GM23338 (cell line): ENCODE data around the gene FEZF2. TPM values are rescaled to one million over a fixed set of nuclear protein-coding genes. Genes with fewer than 3 reads are reported as not detected.

Experiments
- ATAC-seq: fragments of 200-7000 bp; cut with Tn5 transposase; 3 replicates; pipeline ENCODE4 v1.9.1; 2020
- DNase-seq: peaks from one replicate; pipeline ENCODE4 v3.0.0-alpha.2; 2015; ENCODE audit warnings: low spot score
- H2AFZ ChIP-seq: fragments of 200-600 bp; sonication (generic); 2 replicates; pipeline ENCODE4 v1.8.0; 2016; ENCODE audit warnings: antibody characterized with exemption, mild to moderate bottlenecking, moderate library complexity
- H3F3A ChIP-seq: fragments of 200-600 bp; sonication (generic); replicated peaks from 2 replicates; pipeline ENCODE4 v1.8.0; 2017; ENCODE audit warnings: antibody characterized with exemption, mixed run types, low read depth
- H3K27ac ChIP-seq: fragments of 200-600 bp; sonication (generic); 2 replicates; pipeline ENCODE4 v1.6.1; 2016; ENCODE audit warnings: low read depth
- H3K27me3 ChIP-seq: fragments of 200-600 bp; sonication (generic); 2 replicates; pipeline ENCODE4 v1.8.0; 2016; ENCODE audit warnings: mild to moderate bottlenecking, mixed run types, moderate library complexity; ENCODE audit not compliant: insufficient read depth
- H3K36me3 ChIP-seq: fragments of 200-600 bp; sonication (generic); 2 replicates; pipeline ENCODE4 v1.8.0; 2016; ENCODE audit warnings: mild to moderate bottlenecking; ENCODE audit not compliant: insufficient read depth
- H3K4me1 ChIP-seq: fragments of 200-600 bp; sonication (generic); 2 replicates; pipeline ENCODE4 v1.8.0; 2016; ENCODE audit warnings: mild to moderate bottlenecking, moderate library complexity; ENCODE audit not compliant: insufficient read depth
- H3K4me2 ChIP-seq: fragments of 200-600 bp; sonication (generic); 2 replicates; pipeline ENCODE4 v1.7.1; 2017; ENCODE audit warnings: mixed run types
- H3K4me3 ChIP-seq: fragments of 200-600 bp; sonication (generic); 2 replicates; pipeline ENCODE4 v1.6.1; 2016; ENCODE audit warnings: mixed run types
- H3K79me2 ChIP-seq: fragments of 200-600 bp; sonication (generic); replicated peaks from 2 replicates; pipeline ENCODE4 v1.8.0; 2017; ENCODE audit warnings: mild to moderate bottlenecking; ENCODE audit not compliant: insufficient read depth
- H3K9me2 ChIP-seq: fragments of 200-600 bp; sonication (generic); 2 replicates; pipeline ENCODE4 v1.8.0; 2017; ENCODE audit not compliant: insufficient read depth
- H4K20me1 ChIP-seq: fragments of 200-600 bp; sonication (generic); replicated peaks from 2 replicates; pipeline ENCODE4 v1.8.0; 2017; ENCODE audit warnings: mild to moderate bottlenecking; ENCODE audit not compliant: insufficient read depth
- H3K27ac Mint-ChIP-seq: 2 replicates; pipeline ENCODE4 v1.8.0; 2020; ENCODE audit warnings: inconsistent platforms, mild to moderate bottlenecking, moderate library complexity, mixed read lengths
- H3K27me3 Mint-ChIP-seq: 3 replicates; pipeline ENCODE4 v1.8.0; 2022; ENCODE audit warnings: low read depth, mild to moderate bottlenecking, moderate library complexity, mixed read lengths, inconsistent platforms; ENCODE audit not compliant: insufficient read depth, poor library complexity
- H3K36me3 Mint-ChIP-seq: 3 replicates; pipeline ENCODE4 v1.8.0; 2021; ENCODE audit warnings: low read depth, mild to moderate bottlenecking, inconsistent platforms, moderate library complexity, mixed read lengths
- H3K4me1 Mint-ChIP-seq: 3 replicates; pipeline ENCODE4 v1.8.0; 2020; ENCODE audit warnings: mild to moderate bottlenecking, inconsistent platforms, mixed read lengths
- H3K4me3 Mint-ChIP-seq: 3 replicates; pipeline ENCODE4 v1.8.0; 2021; ENCODE audit warnings: moderate library complexity, mild to moderate bottlenecking, inconsistent platforms, mixed read lengths
- H3K9me3 Mint-ChIP-seq: 3 replicates; pipeline ENCODE4 v1.8.0; 2020; ENCODE audit warnings: moderate library complexity, mild to moderate bottlenecking, inconsistent platforms, mixed read lengths
- EZH2 ChIP-seq: fragments of 200-600 bp; sonication (generic); IDR thresholded peaks from one replicate; pipeline ENCODE4 v1.8.0; 2017; ENCODE audit warnings: antibody characterized with exemption, mild to moderate bottlenecking, low read depth; ENCODE audit not compliant: unreplicated experiment
- EZH2phosphoT487 ChIP-seq: fragments of 200-600 bp; sonication (generic); IDR thresholded peaks from one replicate; pipeline ENCODE4 v1.8.1; 2018; ENCODE audit warnings: antibody characterized with exemption; ENCODE audit not compliant: unreplicated experiment
- JUNB ChIP-seq: IDR thresholded peaks from one replicate; pipeline ENCODE4 v1.6.1; 2016; ENCODE audit warnings: antibody characterized with exemption; ENCODE audit not compliant: unreplicated experiment
- NANOG ChIP-seq: IDR thresholded peaks from 2 replicates; pipeline ENCODE4 v1.6.1; 2016; ENCODE audit warnings: antibody characterized with exemption, borderline replicate concordance
- ZNF462 ChIP-seq: fragments of 250-450 bp; sonication (Bioruptor Pico); IDR thresholded peaks from 2 replicates; pipeline ENCODE4 v1.5.0; 2020; ENCODE audit warnings: mild to moderate bottlenecking, moderate library complexity
- polyA plus RNA-seq: library from polyadenylated mRNA; unstranded; fragments of >200 nt; fragmentation: Nextera tagmentation; extraction: Ambion mirVana; gene quantifications from 2 replicates; pipeline ENCODE4 v1.2.1, GENCODE V29; 2016
- total RNA-seq: library from RNA; depleted of rRNA; stranded (reverse); fragments of >200 nt; shearing (Covaris generic); gene quantifications from 2 replicates; pipeline ENCODE4 v1.2.3, GENCODE V29; 2014

Gene FEZF2
- total and polyA plus RNA-seq, 2 experiments from 2014 or later, result not detected

GRCh38 chr3:62379321-62379798, 6.0 kb upstream of the FEZF2 start:
- ATAC-seq, result peak; percentile 34
- Histone ChIP-seq H3K27me3 (peaks cover 93% of the 10 kb centered on the region), H3K9me2 (no peaks in the 10 kb centered on the region), H3K79me2 (no peaks in the 10 kb centered on the region), H3K27ac (no peak overlapping the region), H4K20me1 (peaks cover 10% of the 10 kb centered on the region; the same call in 1 of the 2 replicates), H3K4me3 (peak overlapping the region; percentile 59), H3K4me2 (peak overlapping the region; percentile 80), H3K4me1 (peaks cover 55% of the 10 kb centered on the region), H3F3A (peaks cover 46% of the 10 kb centered on the region), H3K36me3 (no peaks in the 10 kb centered on the region), H2AFZ (no peak overlapping the region)
- Mint-ChIP-seq H3K27ac (no peak overlapping the region), H3K36me3 (no peaks in the 10 kb centered on the region), H3K4me3 (peak overlapping the region; percentile 67), H3K27me3 (peaks cover 93% of the 10 kb centered on the region), H3K9me3 (no peaks in the 10 kb centered on the region; the same call in 2 of the 3 replicates), H3K4me1 (peaks cover 47% of the 10 kb centered on the region)
- TF ChIP-seq JUNB (no peak), EZH2 (peak; percentile 80), NANOG (no peak), EZH2phosphoT487 (peak; percentile 48)
- DNase-seq, result peak; percentile 85

DNA sequence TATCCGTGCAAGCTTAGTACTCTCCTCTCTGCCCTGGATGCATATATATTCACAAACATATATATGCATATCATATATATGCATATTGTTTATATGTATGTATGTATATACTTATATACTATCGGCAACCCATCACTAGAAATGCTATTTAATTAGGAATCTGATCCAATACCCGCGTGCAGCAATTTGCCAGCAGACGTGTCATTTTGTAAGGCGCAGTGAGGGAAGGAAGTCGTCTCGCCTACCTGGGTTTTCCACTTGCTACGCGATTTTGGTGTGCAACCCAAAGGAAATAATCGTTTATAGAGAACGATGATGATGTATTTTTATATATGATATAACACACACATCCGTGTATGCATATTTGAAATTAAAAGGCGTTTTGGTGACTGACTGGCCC, 5.6 kb upstream of the FEZF2 start:
- Histone ChIP-seq H3K4me1 (peaks cover 59% of the 10 kb centered on the region), H3F3A (peaks cover 50% of the 10 kb centered on the region), H3K36me3 (no peaks in the 10 kb centered on the region), H3K9me2 (no peaks in the 10 kb centered on the region), H3K27ac (no peak overlapping the region), H3K27me3 (peaks cover 98% of the 10 kb centered on the region), H3K79me2 (no peaks in the 10 kb centered on the region), H3K4me3 (peak overlapping the region; percentile 59), H2AFZ (no peak overlapping the region), H3K4me2 (peak overlapping the region; percentile 80), H4K20me1 (peaks cover 14% of the 10 kb centered on the region; the same call in 1 of the 2 replicates)
- H3K27ac Mint-ChIP-seq, result no peak overlapping the region
- no peaks in the 10 kb centered on the region for H3K36me3 Mint-ChIP-seq
- no peaks in the 10 kb centered on the region; the same call in 2 of the 3 replicates for H3K9me3 Mint-ChIP-seq
- H3K27me3 Mint-ChIP-seq, result peaks cover 96% of the 10 kb centered on the region
- no peak for ATAC-seq
- peak overlapping the region; percentile 67 for H3K4me3 Mint-ChIP-seq
- H3K4me1 Mint-ChIP-seq, result peaks cover 51% of the 10 kb centered on the region
- TF ChIP-seq ZNF462 (CRISPR knock-in tag) (no peak), EZH2 (peak; percentile 58)
- peak; percentile 7 for DNase-seq
